Measurements from ENCODE around the gene GIT1.

DNA sequence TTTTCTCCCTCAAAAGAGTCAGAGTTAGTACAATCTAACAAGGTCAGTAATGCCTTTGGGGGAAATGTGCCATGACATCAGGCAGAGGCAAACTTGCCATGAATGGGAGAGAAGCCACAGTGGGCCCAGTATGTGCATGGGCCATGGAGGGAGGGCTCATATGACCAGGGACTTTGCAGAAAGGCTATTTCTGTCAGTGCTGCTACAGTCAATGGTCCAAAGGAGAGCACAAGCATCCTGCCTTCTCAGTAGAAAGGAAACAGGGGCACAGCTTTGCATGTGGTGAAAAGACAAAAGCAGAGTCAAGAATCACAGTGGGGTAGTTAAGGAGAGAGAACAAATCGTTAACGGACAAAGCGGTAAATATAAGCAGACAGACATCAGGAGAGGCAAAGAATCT lies 44.4 kb upstream of the GIT1 start:
- no peak for TF ChIP-seq POLR2AphosphoS5 (IDR thresholded peaks at IDR 0.05; ENCODE audit: low read depth, low read length)
- TF ChIP-seq POLR2A (IDR thresholded peaks at IDR 0.05; ENCODE audit: low read depth, low read length), result no peak
- TF ChIP-seq TAF1 (IDR thresholded peaks at IDR 0.05; ENCODE audit: borderline replicate concordance, low read depth, low read length), result no peak

Data from GM12892 (cell line).